Amniotic stem cell (primary cell): Measurements from ENCODE around the gene RHEBL1.

Experiments
- DNase-seq: peaks from one replicate; lab custom pipeline; 2025; lab: John Stamatoyannopoulos, UW

Gene RHEBL1

GRCh38 chr12:49019443-49020324, 50.1 kb downstream of the RHEBL1 start:
- no peak for DNase-seq

GRCh38 chr12:49019120-49019430, 50.7 kb downstream of the RHEBL1 start:
- DNase-seq = no peak

GRCh38 chr12:49018261-49019119, 51.3 kb downstream of the RHEBL1 start, which contains the start of gene PRKAG1:
Gene PRKAG1, minus strand, starts transcription at chr12:49018776. Its CDS starts 36 bp downstream, at chr12:49018740.
- peak; percentile 87 for DNase-seq

GRCh38 chr12:49017891-49018260, 51.9 kb downstream of the RHEBL1 start:
- no peak for DNase-seq

GRCh38 chr12:49015196-49015595, 54.6 kb downstream of the RHEBL1 start:
- no peak for DNase-seq
